Activated B cell treated with CpG ODN at 0.5 μM for 24 hours (primary cell): ENCODE data around the gene MIEF2. TPM values are rescaled to one million over a fixed set of nuclear protein-coding genes. Genes with fewer than 3 reads are reported as not detected.

Experiments used
- ATAC-seq: fragments of 200-7000 bp; cut with Tn5 transposase; one replicate; pipeline ENCODE4 v1.10.0; 2021; ENCODE audit warnings: low read depth, mild to moderate bottlenecking, moderate library complexity
- CTCF ChIA-PET: fragments of 350-600 bp; sonication (Branson Sonifier 250); formaldehyde crosslinking; loops from one replicate; lab custom pipeline; 2021; ENCODE audit warnings: antibody characterized with exemption; lab: Charles Lee
- POLR2A ChIA-PET: fragments of 350-600 bp; sonication (Branson Sonifier 250); formaldehyde crosslinking; loops from one replicate; lab custom pipeline; 2021; ENCODE audit warnings: antibody characterized with exemption; lab: Charles Lee
- DNase-seq: peaks from one replicate; pipeline ENCODE4 v3.0.0; 2022
- H3K27ac Mint-ChIP-seq: one replicate; pipeline ENCODE4 v1.8.0; 2020; ENCODE audit warnings: mixed read lengths
- H3K27me3 Mint-ChIP-seq: one replicate; pipeline ENCODE4 v1.8.0; 2021; ENCODE audit warnings: mixed read lengths
- H3K36me3 Mint-ChIP-seq: one replicate; pipeline ENCODE4 v1.8.0; 2021; ENCODE audit warnings: low read depth, mixed read lengths
- H3K4me1 Mint-ChIP-seq: one replicate; pipeline ENCODE4 v1.8.0; 2021; ENCODE audit warnings: mixed read lengths
- H3K4me3 Mint-ChIP-seq: one replicate; pipeline ENCODE4 v1.8.0; 2020; ENCODE audit warnings: mild to moderate bottlenecking, mixed read lengths
- H3K9me3 Mint-ChIP-seq: one replicate; pipeline ENCODE4 v1.8.0; 2020; ENCODE audit warnings: mixed read lengths
- intact Hi-C: fragments of 100-400 bp; cut with micrococcal nuclease; formaldehyde crosslinking; loops from one replicate; pipeline ENCODE4 v1.15.1; 2024
- total RNA-seq: library from RNA; stranded (reverse); gene quantifications from 2 replicates; pipeline ENCODE4 v1.2.3, GENCODE V29; 2022
- TF ChIP-seq, protein P1 (sequence below): fragments of 200-600 bp; IDR thresholded peaks from one replicate; pipeline ENCODE4 v1.8.0; 2022; ENCODE audit warnings: antibody characterized with exemption, mild to moderate bottlenecking

MIEF2 gene
- total RNA-seq, 1 donor from 2014 or later, result 8.8 TPM

- H3K36me3 Mint-ChIP-seq, result peaks cover 32% of the 10 kb centered on the region
- H3K27ac Mint-ChIP-seq, result no peak overlapping the region
Observed at GRCh38 chr17:18241229-18241871, 19.1 kb upstream of the MIEF2 start.

DNA sequence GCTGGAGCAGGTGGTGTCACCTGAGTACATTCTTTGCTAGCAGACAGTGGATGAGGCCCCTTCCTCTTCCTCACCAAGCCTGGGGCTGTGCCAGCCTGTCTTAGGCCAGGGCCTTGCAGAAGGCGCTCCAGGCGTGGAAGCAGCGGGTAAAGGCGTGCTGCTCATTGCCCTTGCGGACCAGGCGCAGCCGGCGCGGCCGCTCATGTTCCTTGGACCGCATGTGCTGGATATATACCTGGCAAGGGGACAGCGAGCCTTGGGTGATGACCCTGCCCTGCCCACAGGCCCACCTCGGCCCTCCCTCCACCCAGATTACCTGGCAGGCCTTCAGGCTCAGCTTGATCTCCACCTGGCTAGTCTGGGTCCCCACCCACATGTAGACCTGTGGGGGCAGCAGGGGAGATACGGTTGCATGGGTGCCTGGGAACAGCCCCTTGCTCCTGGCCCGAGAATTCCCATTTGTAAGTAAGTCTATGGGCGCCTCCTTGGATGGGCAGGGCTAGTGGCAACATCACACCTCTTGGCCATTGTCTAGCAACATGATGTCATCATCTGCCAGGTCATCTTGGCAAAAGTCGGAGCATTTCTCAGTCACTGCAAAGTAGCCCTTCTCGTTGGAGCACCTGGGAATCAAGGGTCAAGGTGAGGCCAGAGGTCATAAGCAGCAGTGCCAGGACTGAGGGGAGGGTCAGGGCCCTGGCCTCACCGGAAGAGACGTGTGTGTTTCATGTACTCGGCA, 15.3 kb upstream of the MIEF2 start:
- ChIA-PET CTCF (no interaction called here), POLR2A (no interaction called here)
- H3K27me3 Mint-ChIP-seq, result no peaks in the 10 kb centered on the region

More at GRCh38 chr17:18241229-18241871, 19.1 kb upstream of the MIEF2 start:
- Mint-ChIP-seq H3K4me3 (no peak overlapping the region), H3K27me3 (no peaks in the 10 kb centered on the region), H3K4me1 (no peaks in the 10 kb centered on the region), H3K9me3 (no peaks in the 10 kb centered on the region)
- CTCF ChIA-PET, result no interaction called here
- intact Hi-C loops, result no loop called here
- POLR2A ChIA-PET, result no interaction called here
- ATAC-seq (no peak), DNase-seq (no peak)
- TF ChIP-seq, protein P1, sequence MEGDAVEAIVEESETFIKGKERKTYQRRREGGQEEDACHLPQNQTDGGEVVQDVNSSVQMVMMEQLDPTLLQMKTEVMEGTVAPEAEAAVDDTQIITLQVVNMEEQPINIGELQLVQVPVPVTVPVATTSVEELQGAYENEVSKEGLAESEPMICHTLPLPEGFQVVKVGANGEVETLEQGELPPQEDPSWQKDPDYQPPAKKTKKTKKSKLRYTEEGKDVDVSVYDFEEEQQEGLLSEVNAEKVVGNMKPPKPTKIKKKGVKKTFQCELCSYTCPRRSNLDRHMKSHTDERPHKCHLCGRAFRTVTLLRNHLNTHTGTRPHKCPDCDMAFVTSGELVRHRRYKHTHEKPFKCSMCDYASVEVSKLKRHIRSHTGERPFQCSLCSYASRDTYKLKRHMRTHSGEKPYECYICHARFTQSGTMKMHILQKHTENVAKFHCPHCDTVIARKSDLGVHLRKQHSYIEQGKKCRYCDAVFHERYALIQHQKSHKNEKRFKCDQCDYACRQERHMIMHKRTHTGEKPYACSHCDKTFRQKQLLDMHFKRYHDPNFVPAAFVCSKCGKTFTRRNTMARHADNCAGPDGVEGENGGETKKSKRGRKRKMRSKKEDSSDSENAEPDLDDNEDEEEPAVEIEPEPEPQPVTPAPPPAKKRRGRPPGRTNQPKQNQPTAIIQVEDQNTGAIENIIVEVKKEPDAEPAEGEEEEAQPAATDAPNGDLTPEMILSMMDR, result no peak

DNA sequence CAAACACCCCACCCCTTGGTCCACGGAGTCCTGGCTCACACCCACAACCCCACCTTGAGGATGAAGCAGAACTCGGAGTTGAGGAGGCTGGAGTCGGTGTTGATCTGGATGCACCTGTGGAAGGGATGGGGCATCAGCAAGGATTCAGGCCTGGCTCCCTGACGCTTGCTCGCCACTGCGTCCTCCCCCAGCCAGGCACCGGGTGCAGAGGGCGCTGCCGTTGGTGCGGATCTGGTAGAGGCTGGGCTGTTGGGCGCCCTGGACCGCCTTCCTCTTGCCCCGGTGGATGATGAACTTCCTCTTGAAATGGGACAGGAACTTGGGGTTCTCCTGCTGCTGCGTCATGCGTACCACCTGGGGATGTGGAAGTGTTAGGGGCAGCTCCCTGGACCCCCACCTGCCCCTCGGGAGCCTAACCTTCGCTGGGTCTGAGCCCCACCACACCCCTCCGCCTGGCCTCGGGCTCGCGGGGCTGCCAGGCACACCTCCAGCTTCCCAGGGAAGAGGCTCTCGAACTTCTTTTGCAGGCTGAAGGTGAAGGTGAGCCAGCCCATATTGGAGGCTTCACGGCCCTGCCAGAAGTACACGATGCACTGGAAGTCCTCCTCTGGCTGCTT, 14.2 kb upstream of the MIEF2 start:
- peaks cover 6% of the 10 kb centered on the region for H3K4me1 Mint-ChIP-seq
- CTCF ChIA-PET, result no interaction called here

More for the DNA sequence above, 15.3 kb upstream of the MIEF2 start:
- Mint-ChIP-seq H3K4me1 (peaks cover 6% of the 10 kb centered on the region), H3K27ac (no peak overlapping the region), H3K36me3 (peaks cover 53% of the 10 kb centered on the region), H3K9me3 (no peaks in the 10 kb centered on the region), H3K4me3 (no peak overlapping the region)
- no peak for DNase-seq
- intact Hi-C loops, result loop anchor here (5.0 kb wide), 1 partner anchor 117 kb away; the partner anchor contains the start of gene SHMT1
- TF ChIP-seq, protein P1, result no peak
- no peak for ATAC-seq

DNA sequence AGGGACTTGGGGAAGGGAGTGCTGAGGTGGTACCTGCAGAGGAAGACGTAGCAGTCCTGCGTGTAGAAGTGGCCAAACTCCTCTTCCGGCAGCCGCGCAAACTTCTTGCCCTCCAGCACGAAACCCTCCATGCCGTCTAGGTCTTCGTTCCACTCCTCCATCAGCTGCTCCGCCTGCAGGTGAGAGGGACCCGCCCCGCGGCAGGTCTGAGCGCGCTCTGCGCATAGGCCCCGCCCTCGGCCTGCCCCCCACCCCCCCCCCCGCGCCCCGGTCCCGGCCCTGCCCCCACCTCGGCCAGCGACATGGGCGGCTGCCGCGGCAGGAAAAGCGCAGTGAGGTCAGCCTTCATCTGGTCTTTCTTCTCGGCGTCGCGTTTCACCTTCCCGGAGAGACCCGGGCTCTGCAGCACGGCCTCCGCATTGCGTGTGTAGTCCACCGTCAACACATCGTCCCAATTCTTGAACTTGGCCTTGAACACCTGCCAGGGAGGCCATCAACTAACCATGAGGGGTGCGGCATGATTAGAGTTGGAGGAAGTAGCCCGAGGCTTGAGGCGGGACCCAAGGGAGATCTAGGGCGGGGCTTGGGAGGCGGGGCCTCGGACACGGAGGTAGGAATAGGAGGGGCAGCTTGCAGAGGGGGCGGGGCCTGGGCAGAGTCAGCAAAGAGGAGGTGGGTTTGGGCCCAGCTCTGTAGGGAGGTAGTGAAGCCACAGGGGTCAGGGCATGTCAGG, 13.4 kb upstream of the MIEF2 start:
- Mint-ChIP-seq H3K9me3 (no peaks in the 10 kb centered on the region), H3K27ac (no peak overlapping the region), H3K27me3 (no peaks in the 10 kb centered on the region), H3K4me3 (no peak overlapping the region), H3K4me1 (peaks cover 6% of the 10 kb centered on the region), H3K36me3 (peaks cover 69% of the 10 kb centered on the region)
- POLR2A ChIA-PET, result no interaction called here
- intact Hi-C loops, result loop anchor here (5.0 kb wide), 1 partner anchor 115 kb away; the partner anchor contains the start of gene SHMT1
- CTCF ChIA-PET, result no interaction called here
- TF ChIP-seq, protein P1, result no peak
- DNase-seq (peak; percentile 35), ATAC-seq (peak; percentile 70)

More for the DNA sequence above, 14.2 kb upstream of the MIEF2 start:
- POLR2A ChIA-PET, result no interaction called here
- no peaks in the 10 kb centered on the region for H3K9me3 Mint-ChIP-seq
- no peak overlapping the region for H3K4me3 Mint-ChIP-seq
- DNase-seq (no peak), ATAC-seq (no peak)
- H3K27ac Mint-ChIP-seq, result no peak overlapping the region
- H3K36me3 Mint-ChIP-seq, result peaks cover 63% of the 10 kb centered on the region
- no peaks in the 10 kb centered on the region for H3K27me3 Mint-ChIP-seq
- TF ChIP-seq, protein P1, result no peak
- intact Hi-C loops, result loop anchor here (5.0 kb wide), 1 partner anchor 116 kb away; the partner anchor contains the start of gene SHMT1
